Measurements from ENCODE around the gene MKRN2OS.
A peak's percentile ranks its signal among the peaks of the same experiment; 100 is the strongest.

Gene MKRN2OS

GRCh38 chr3:12545473-12545791 is at the start of gene MKRN2OS:
MKRN2OS (minus strand) TSS chr3:12545499; CDS start chr3:12545464, 35 bp downstream.
- H3K4me1 Mint-ChIP-seq, result no peaks in the 10 kb centered on the region
- no peak for DNase-seq (ENCODE audit: low spot score in 2 of 2)
- no peaks in the 10 kb centered on the region for H3K36me3 Mint-ChIP-seq
- H3K4me3 Mint-ChIP-seq, result no peak within 1 kb of the TSS
- H3K27ac Mint-ChIP-seq, result no peak within 1 kb of the TSS
- no peaks in the 10 kb centered on the region for H3K9me3 Mint-ChIP-seq
- no peak for ATAC-seq (ENCODE audit: low read depth)
- H3K27me3 Mint-ChIP-seq, result peaks cover 4% of the 10 kb centered on the region

GRCh38 chr3:12593473-12593872 is 48.2 kb upstream of the MKRN2OS start:
- peaks cover 40% of the 10 kb centered on the region for H3K36me3 Mint-ChIP-seq
- no peak for ATAC-seq (ENCODE audit: low read depth)

GRCh38 chr3:12591997-12592715 is 46.9 kb upstream of the MKRN2OS start:
- H3K27ac Mint-ChIP-seq, result peak overlapping the region; percentile 50
- H3K27me3 Mint-ChIP-seq, result no peaks in the 10 kb centered on the region
- ATAC-seq (ENCODE audit: low read depth) (no peak), DNase-seq (ENCODE audit: low spot score in 2 of 2) (no peak)
- no peak overlapping the region for H3K4me3 Mint-ChIP-seq
- peaks cover 36% of the 10 kb centered on the region for H3K36me3 Mint-ChIP-seq
- no peaks in the 10 kb centered on the region for H3K9me3 Mint-ChIP-seq
- peaks cover 10% of the 10 kb centered on the region for H3K4me1 Mint-ChIP-seq

More at GRCh38 chr3:12593473-12593872, 48.2 kb upstream of the MKRN2OS start:
- Mint-ChIP-seq H3K27ac (peak overlapping the region; percentile 82), H3K4me3 (no peak overlapping the region), H3K9me3 (no peaks in the 10 kb centered on the region), H3K4me1 (peaks cover 10% of the 10 kb centered on the region), H3K27me3 (no peaks in the 10 kb centered on the region)
- DNase-seq (ENCODE audit: low spot score in 2 of 2), result no peak

GRCh38 chr3:12591456-12591855 is 46.2 kb upstream of the MKRN2OS start:
- Mint-ChIP-seq H3K9me3 (no peaks in the 10 kb centered on the region), H3K36me3 (peaks cover 34% of the 10 kb centered on the region), H3K4me1 (peaks cover 10% of the 10 kb centered on the region), H3K4me3 (no peak overlapping the region), H3K27ac (peak overlapping the region; percentile 50), H3K27me3 (no peaks in the 10 kb centered on the region)
- DNase-seq (ENCODE audit: low spot score in 2 of 2), result no peak
- ATAC-seq (ENCODE audit: low read depth), result no peak

GRCh38 chr3:12590096-12590495 is 44.8 kb upstream of the MKRN2OS start:
- no peak overlapping the region for H3K4me3 Mint-ChIP-seq
- H3K27me3 Mint-ChIP-seq, result no peaks in the 10 kb centered on the region
- peaks cover 10% of the 10 kb centered on the region for H3K4me1 Mint-ChIP-seq
- DNase-seq (ENCODE audit: low spot score in 2 of 2), result peak in 1 of 2 donors; percentile 12
- no peaks in the 10 kb centered on the region for H3K9me3 Mint-ChIP-seq
- H3K27ac Mint-ChIP-seq, result no peak overlapping the region
- H3K36me3 Mint-ChIP-seq, result peaks cover 28% of the 10 kb centered on the region
- ATAC-seq (ENCODE audit: low read depth), result peak; percentile 97

- no peaks in the 10 kb centered on the region for H3K9me3 Mint-ChIP-seq
- DNase-seq (ENCODE audit: low spot score in 2 of 2) (no peak), ATAC-seq (ENCODE audit: low read depth) (no peak)
- peaks cover 27% of the 10 kb centered on the region for H3K36me3 Mint-ChIP-seq
- peaks cover 10% of the 10 kb centered on the region for H3K4me1 Mint-ChIP-seq
- peak overlapping the region; percentile 67 for H3K27ac Mint-ChIP-seq
- no peaks in the 10 kb centered on the region for H3K27me3 Mint-ChIP-seq
- H3K4me3 Mint-ChIP-seq, result no peak overlapping the region
Observed at GRCh38 chr3:12588039-12589009, 43.0 kb upstream of the MKRN2OS start.

GRCh38 chr3:12586403-12586802 is 41.1 kb upstream of the MKRN2OS start:
- DNase-seq (ENCODE audit: low spot score in 2 of 2) (no peak), ATAC-seq (ENCODE audit: low read depth) (no peak)
- Mint-ChIP-seq H3K27ac (peak overlapping the region; percentile 83), H3K27me3 (no peaks in the 10 kb centered on the region), H3K4me3 (no peak overlapping the region), H3K36me3 (peaks cover 25% of the 10 kb centered on the region), H3K4me1 (peaks cover 8% of the 10 kb centered on the region), H3K9me3 (no peaks in the 10 kb centered on the region)

- Mint-ChIP-seq H3K36me3 (peaks cover 24% of the 10 kb centered on the region), H3K27ac (peak overlapping the region; percentile 83), H3K27me3 (no peaks in the 10 kb centered on the region), H3K4me3 (no peak overlapping the region), H3K9me3 (no peaks in the 10 kb centered on the region), H3K4me1 (peaks cover 6% of the 10 kb centered on the region)
- no peak for DNase-seq (ENCODE audit: low spot score in 2 of 2)
- ATAC-seq (ENCODE audit: low read depth), result no peak
Observed at GRCh38 chr3:12585970-12586369, 40.7 kb upstream of the MKRN2OS start.

- Mint-ChIP-seq H3K9me3 (no peaks in the 10 kb centered on the region), H3K27ac (peak overlapping the region; percentile 83), H3K4me3 (no peak overlapping the region), H3K36me3 (peaks cover 26% of the 10 kb centered on the region), H3K4me1 (no peaks in the 10 kb centered on the region), H3K27me3 (no peaks in the 10 kb centered on the region)
- DNase-seq (ENCODE audit: low spot score in 2 of 2), result no peak
- ATAC-seq (ENCODE audit: low read depth), result no peak
Observed at GRCh38 chr3:12585181-12585580, 39.9 kb upstream of the MKRN2OS start.

- DNase-seq (ENCODE audit: low spot score in 2 of 2) (no peak), ATAC-seq (ENCODE audit: low read depth) (no peak)
- Mint-ChIP-seq H3K9me3 (no peaks in the 10 kb centered on the region), H3K36me3 (peaks cover 33% of the 10 kb centered on the region), H3K4me1 (peaks cover 4% of the 10 kb centered on the region), H3K27ac (peak overlapping the region; percentile 35), H3K27me3 (no peaks in the 10 kb centered on the region), H3K4me3 (no peak overlapping the region)
Observed at GRCh38 chr3:12584083-12584482, 38.8 kb upstream of the MKRN2OS start.

GRCh38 chr3:12583280-12583679 is 38.0 kb upstream of the MKRN2OS start:
- no peak for ATAC-seq (ENCODE audit: low read depth)
- H3K27me3 Mint-ChIP-seq, result no peaks in the 10 kb centered on the region

GRCh38 chr3:12582730-12583129 is 37.4 kb upstream of the MKRN2OS start:
- Mint-ChIP-seq H3K27me3 (no peaks in the 10 kb centered on the region), H3K36me3 (peaks cover 34% of the 10 kb centered on the region), H3K27ac (no peak overlapping the region), H3K4me3 (no peak overlapping the region), H3K4me1 (peaks cover 6% of the 10 kb centered on the region), H3K9me3 (no peaks in the 10 kb centered on the region)
- DNase-seq (ENCODE audit: low spot score in 2 of 2), result no peak
- ATAC-seq (ENCODE audit: low read depth), result no peak

More at GRCh38 chr3:12583280-12583679, 38.0 kb upstream of the MKRN2OS start:
- no peak overlapping the region for H3K4me3 Mint-ChIP-seq
- H3K27ac Mint-ChIP-seq, result no peak overlapping the region
- no peaks in the 10 kb centered on the region for H3K9me3 Mint-ChIP-seq
- H3K36me3 Mint-ChIP-seq, result peaks cover 32% of the 10 kb centered on the region
- H3K4me1 Mint-ChIP-seq, result peaks cover 6% of the 10 kb centered on the region
- no peak for DNase-seq (ENCODE audit: low spot score in 2 of 2)

- peaks cover 56% of the 10 kb centered on the region for H3K36me3 Mint-ChIP-seq
- no peak overlapping the region for H3K4me3 Mint-ChIP-seq
- DNase-seq (ENCODE audit: low spot score in 2 of 2), result no peak
- H3K27me3 Mint-ChIP-seq, result no peaks in the 10 kb centered on the region
- H3K4me1 Mint-ChIP-seq, result peaks cover 6% of the 10 kb centered on the region
- ATAC-seq (ENCODE audit: low read depth), result no peak
- H3K27ac Mint-ChIP-seq, result peak overlapping the region; percentile 72
- peaks cover 4% of the 10 kb centered on the region for H3K9me3 Mint-ChIP-seq
Observed at GRCh38 chr3:12579905-12580304, 34.6 kb upstream of the MKRN2OS start.

- Mint-ChIP-seq H3K9me3 (peaks cover 4% of the 10 kb centered on the region), H3K4me3 (no peak overlapping the region), H3K27me3 (no peaks in the 10 kb centered on the region), H3K27ac (peak overlapping the region; percentile 72), H3K4me1 (peaks cover 6% of the 10 kb centered on the region), H3K36me3 (peaks cover 52% of the 10 kb centered on the region)
- ATAC-seq (ENCODE audit: low read depth), result no peak
- no peak for DNase-seq (ENCODE audit: low spot score in 2 of 2)
Observed at GRCh38 chr3:12579456-12579855, 34.2 kb upstream of the MKRN2OS start.
